Fibroblast of skin of right biceps (primary cell): ENCODE data around the gene DAB2.
"Not testable (repeated sequence)": the region's sequence is repeated elsewhere in the genome, so short reads cannot be mapped to it uniquely, and the experiment has no call there.

ENCODE experiments used
- DNase-seq: peaks from one replicate; pipeline ENCODE4 v3.0.0-alpha.2; 2013

Gene DAB2

DNA sequence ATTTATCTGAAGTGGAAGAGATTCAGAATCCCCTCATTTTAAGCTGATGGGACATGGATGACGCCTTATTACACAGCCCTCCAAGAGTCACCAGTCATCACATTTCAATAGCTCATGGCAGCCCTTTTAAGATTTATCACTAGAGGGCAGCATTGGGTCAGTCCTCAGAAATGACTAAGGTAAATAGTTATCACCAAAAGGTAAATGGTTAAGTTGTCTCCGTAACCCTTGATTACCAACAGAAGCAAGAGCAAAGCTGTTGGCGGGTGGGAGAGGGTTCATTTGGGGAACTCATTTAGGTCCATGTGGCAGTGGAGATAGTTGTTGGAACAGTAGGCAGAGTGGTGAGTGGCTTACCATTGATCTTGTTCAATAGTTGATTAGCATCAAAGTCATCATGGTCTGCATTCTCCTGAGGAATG, 48.5 kb downstream of the DAB2 start:
- peak; percentile 56 for DNase-seq

- no peak for DNase-seq
Observed at GRCh38 chr5:39373791-39374190, 51.0 kb downstream of the DAB2 start.

GRCh38 chr5:39371367-39371635, 53.5 kb downstream of the DAB2 start:
- no peak for DNase-seq

GRCh38 chr5:39370555-39371366, 54.0 kb downstream of the DAB2 start:
- no peak for DNase-seq

- DNase-seq = peak; percentile 27
Observed at GRCh38 chr5:39369123-39369815, 55.5 kb downstream of the DAB2 start.

- no peak for DNase-seq
Observed at GRCh38 chr5:39368116-39368515, 56.7 kb downstream of the DAB2 start.

- DNase-seq = no peak
Observed at GRCh38 chr5:39367711-39368110, 57.1 kb downstream of the DAB2 start.

GRCh38 chr5:39364367-39364766, 60.4 kb downstream of the DAB2 start, which contains the start of gene C9:
C9 (minus strand) TSS chr5:39364495; CDS start chr5:39364464, 31 bp downstream.
- DNase-seq = no peak

GRCh38 chr5:39363217-39363616, 61.6 kb downstream of the DAB2 start:
- no peak for DNase-seq

- no peak for DNase-seq
Observed at GRCh38 chr5:39362646-39363045, 62.1 kb downstream of the DAB2 start.

DNA sequence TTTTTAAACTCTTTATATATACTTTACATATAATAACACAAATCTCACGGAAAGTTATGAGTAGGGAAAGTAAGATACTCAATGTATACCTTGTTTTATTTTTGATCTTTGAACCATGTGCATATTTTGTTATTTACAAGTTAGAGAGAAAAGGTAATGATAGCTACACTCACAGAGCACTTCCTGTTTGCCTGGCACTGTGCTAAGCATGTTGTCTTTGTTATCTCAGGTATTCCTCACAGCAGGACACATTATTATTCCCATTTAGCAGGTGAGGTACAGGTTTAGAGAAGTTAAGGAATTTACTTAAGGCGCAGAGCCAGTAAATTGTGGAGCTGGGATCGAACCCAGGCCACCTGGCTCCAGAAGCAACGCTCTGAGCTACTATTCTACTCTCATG, 63.5 kb downstream of the DAB2 start:
- no peak for DNase-seq

DNA sequence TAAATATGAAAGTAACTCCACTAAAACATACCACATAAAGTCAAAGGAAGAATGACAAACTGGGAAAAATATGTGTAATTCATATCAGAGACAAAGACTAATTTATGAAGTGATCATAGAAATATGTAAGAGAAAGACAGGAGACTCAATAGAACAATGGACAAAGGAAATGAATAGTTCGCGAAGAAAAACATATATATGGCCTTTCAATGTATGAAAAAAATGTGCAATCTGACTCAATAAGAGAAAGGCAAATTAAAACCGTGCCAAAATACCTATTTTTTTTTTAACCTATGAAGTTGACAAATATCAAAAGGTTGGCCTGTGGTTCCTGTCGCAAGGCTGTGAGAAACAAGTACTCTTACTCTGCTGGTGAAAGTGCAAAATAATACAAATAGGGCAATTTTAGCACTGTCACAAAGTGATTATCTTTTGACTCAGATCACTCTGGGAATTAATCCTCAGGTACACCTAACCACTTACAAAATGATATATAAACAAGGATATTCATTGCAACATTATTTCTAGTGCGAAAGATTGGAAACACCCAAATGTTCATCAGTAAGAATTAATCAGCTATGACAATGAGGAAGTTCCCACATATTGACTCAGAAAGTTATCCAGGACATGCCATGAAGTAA, 64.2 kb downstream of the DAB2 start:
- peak; percentile 39 for DNase-seq

DNA sequence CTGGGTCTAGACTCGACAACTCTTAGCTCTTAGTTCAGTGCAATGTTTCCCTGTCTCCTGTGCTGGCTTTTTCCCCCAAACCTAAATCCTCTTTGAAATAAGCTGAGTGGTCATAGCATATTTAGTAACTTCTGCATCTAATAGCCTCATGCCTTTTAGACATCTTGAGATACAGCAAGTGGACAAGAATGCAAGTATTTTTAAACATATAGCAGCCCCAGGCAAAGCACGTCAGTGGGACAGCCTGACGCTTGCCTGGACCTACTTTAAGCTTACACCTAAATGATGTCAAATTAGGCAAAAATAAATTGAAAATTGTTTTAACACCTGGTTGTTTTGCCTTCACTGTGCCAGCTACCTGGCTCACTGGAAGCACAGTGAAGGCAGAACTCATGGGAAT, 68.5 kb downstream of the DAB2 start:
- no peak for DNase-seq

DNA sequence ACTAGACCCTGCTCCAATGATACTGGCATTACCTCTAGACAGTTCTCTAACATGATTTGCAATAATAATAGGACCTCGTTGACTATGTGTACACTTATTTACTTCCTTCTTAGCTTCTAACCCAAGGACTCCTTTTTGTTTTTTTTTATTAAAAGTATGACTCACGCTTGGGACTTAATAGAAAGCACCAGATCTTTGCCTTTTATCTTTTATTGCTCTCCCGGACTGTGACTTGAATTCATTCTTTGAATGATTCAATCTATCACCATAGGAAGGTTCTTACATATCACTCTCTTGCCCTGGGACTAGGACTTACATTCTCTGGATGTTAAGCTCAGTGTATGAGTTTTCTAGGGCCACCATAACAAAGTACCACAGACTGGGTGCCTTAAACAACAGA, 69.5 kb downstream of the DAB2 start:
- DNase-seq = no peak

DNA sequence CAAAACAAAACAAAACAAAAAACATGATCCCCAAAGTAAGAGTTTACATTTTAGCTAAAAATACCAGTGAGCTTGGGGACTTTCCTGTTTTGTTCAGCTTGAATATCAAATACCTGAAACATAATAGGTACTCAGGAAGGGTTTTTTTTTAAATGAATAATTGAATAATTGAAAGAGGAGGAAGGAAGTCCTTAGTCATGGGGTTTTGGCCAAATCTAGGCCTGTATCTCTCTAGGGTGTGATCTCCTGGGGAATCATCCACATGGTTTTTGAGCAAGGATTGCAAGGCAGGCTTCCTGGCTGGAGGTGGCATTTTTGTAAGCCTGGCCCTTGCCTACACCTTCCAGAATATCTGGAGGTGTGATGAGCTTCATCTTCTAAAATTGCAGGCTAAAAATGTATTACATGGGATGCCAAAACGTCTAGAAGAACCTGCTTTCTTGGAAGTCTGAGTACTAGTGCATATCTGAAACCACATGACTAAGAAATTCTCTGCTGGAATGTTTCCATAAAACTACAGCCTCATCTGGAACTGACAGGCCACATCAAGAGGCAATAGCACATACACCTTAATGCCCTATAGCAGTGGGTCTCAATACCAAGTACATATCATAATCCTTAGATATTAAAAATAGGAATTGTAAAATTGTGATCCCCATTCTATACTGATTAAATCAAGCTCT, 70.9 kb downstream of the DAB2 start:
- no peak for DNase-seq

DNA sequence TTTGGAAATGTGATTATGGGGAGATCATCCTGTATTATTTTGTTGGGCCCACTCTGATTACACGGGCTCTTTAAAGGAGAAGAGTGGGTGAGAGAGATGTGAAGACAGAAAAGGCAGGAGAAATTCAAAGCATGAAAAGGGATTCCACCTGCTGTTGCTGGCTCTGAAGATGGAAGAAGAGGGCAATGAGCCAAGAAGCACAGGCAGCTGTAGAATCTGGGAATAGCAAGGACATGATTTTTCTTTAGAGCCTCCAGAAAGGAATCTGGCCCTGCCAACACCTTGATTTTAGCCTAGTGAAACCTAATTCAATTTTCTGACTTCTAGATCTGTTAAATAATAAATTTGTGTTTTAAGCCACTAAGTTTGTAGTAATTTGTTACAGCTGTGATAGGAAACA, 71.8 kb downstream of the DAB2 start:
- DNase-seq = no peak

DNA sequence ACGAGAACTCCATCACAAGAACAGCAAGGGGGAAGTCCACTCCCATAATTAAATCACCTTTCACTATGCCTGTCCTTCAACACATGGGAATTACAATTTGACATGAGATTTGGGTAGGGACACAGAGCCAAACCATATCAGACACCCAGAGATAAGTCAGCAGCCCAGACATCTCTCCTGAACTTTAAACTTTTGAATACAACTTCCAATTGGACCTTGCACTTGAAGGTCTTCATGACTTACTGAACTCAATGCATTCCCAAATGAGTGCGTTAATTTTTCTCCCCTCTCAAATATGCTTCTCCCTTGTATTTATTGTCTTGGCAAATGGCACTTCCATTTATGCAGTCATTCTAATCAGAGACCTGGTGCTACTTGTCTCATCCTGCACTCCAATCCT, 72.6 kb downstream of the DAB2 start:
- no peak for DNase-seq

GRCh38 chr5:39349484-39349883, 75.3 kb downstream of the DAB2 start:
- no peak for DNase-seq

GRCh38 chr5:39342460-39342859, 82.3 kb downstream of the DAB2 start:
- DNase-seq = no peak

- DNase-seq = no peak
Observed at GRCh38 chr5:39341896-39342295, 82.9 kb downstream of the DAB2 start.

GRCh38 chr5:39340506-39340905, 84.3 kb downstream of the DAB2 start:
- peak; percentile 35 for DNase-seq

GRCh38 chr5:39337252-39337915, 87.4 kb downstream of the DAB2 start:
- DNase-seq = no peak

DNA sequence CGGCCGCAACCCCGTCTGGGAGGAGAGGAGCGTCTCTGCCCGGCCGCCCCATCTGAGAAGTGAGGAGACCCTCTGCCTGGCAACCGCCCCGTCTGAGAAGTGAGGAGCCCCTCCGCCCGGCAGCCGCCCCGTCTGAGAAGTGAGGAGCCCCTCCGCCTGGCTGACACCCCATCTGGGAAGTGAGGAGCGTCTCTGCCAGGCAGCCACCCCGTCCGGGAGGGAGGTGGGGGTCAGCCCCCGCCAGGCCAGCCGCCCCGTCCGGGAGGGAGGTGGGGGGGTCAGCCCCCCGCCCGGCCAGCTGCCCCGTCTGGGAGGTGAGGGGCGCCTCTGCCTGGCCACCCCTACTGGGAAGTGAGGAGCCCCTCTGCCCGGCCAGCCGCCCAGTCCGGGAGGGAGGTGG, 90.5 kb downstream of the DAB2 start:
- DNase-seq = not testable (repeated sequence)
